GM18511 (cell line): Measurements from ENCODE around the gene SPEM3.
A peak's percentile ranks its signal among the peaks of the same experiment; 100 is the strongest.

Source experiments
- ATAC-seq: cut with Tn5 transposase; IDR thresholded peaks from one replicate; pipeline ENCODE4 v1.9.1; 2021; ENCODE audit warnings: mild to moderate bottlenecking, moderate library complexity; ENCODE audit not compliant: unreplicated experiment

Gene SPEM3

DNA sequence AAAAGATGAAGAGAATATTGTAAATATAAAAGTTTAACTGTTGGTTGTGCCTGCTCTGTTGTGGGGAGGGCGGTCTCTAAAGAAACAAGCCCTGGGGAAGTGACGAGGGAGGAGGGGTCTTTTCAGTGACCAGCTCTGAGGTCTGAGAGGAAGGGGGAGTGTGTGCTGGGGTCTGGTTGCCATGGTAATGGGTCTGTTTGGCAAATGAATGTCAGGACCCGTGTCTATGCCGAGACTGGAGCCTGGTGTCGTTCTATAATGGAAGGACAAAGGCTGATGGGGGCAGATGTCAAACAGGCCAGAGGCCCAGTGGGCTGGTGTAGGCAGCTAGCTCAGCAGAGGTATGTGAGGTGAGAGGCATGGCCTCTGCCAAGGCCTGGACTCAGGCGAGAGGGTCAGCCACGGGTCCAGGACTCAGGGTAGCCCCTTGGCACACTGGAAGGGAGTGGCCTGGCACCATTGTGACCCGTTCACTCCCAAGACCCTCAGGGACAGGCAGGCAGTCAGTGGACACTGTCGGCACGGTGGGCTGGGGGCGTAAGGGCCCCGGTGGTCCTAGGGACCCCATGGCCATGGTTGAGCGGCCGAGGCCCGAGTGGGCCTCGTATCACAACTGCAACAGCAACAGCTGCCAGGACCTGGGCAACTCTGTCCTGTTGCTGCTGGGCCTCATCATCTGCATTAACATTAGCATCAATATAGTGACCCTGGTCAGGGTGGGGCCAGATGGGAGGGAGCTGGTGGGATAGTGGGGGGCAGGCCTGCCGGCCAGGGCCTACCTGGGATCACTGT is 8.6 kb upstream of the SPEM3 start, which contains the start of gene SPEM1:
SPEM1 (plus strand) TSS at position 506 of the 792 bp plus-strand sequence; CDS start at position 567, 61 bp downstream.
- ATAC-seq = no peak

DNA sequence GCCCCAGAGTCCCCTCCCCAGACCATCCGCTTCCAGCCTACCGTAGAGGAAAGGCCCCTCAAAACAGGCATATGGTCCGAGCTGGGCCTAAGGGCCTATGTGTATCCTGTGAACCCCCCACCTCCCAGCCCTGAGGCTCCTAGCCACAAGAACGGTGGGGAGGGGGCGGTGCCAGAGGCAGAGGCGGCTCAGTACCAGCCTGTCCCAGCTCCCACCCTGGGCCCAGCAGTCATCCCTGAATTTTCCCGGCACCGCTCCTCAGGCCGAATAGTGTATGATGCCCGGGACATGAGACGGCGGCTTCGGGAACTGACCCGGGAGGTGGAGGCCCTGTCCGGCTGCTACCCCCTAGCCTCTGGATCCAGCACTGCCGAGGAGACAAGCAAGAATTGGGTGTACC is 7.5 kb upstream of the SPEM3 start:
- no peak for ATAC-seq

DNA sequence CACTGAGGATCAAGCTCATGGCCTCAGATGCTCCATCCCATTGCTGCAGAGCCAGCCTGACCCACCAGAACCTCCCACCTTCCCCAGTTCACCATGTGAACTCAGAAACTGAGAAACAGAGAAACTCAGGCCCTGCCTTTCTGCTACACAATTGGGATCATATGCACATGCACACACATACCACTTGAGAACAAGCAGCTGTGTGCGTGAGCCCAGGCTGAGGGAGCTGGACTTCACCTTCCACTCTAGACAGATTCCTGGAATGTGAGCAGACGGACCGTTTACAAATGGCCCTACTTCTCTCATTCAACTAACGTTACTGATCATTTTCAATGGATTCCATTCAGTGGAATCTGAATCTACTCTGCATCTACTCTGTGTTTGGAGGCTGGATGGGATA is 5.0 kb upstream of the SPEM3 start:
- no peak for ATAC-seq

DNA sequence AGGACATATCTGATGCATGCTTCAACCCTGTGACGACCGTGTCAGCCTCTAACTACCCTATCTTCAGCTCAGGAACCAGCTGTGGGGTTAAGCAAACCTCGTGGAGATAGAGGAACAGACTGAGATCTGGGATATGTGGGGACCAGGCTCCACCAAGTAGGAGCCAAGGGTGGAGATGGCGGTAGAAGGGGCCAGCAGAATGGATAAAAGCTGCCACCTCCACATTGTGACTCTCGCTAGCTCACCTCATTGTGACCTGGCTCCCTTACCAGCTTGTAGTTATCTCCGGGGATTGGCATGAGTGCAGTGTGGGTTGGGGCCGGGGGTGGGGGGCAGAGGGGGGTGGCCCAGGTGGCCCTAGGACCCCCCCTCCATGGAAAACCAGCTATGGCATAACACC is 3.3 kb upstream of the SPEM3 start, which contains the start of gene SPEM2:
SPEM2 (plus strand) TSS at position 301 of the 400 bp plus-strand sequence; CDS start at position 374, 73 bp downstream.
- no peak for ATAC-seq

DNA sequence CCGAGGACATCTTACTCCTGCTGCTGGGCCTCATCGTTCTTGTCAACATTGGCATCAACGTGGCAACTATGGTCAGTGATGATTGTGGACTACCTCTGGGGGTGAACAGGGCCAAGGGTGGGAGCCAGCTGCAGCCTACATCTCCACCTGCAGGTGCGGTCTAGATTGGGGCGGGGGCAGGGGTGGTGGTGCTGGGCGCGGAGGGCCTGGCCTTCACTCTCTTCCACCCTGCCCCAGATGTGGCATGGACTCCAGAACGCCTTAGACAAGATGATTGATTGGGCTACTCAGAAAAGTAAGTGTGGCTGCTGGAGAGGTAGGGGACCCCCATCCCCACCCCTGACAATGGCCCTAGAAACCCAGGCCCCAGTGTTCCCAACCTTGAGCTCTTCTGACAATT is 2.9 kb upstream of the SPEM3 start:
- no peak for ATAC-seq

DNA sequence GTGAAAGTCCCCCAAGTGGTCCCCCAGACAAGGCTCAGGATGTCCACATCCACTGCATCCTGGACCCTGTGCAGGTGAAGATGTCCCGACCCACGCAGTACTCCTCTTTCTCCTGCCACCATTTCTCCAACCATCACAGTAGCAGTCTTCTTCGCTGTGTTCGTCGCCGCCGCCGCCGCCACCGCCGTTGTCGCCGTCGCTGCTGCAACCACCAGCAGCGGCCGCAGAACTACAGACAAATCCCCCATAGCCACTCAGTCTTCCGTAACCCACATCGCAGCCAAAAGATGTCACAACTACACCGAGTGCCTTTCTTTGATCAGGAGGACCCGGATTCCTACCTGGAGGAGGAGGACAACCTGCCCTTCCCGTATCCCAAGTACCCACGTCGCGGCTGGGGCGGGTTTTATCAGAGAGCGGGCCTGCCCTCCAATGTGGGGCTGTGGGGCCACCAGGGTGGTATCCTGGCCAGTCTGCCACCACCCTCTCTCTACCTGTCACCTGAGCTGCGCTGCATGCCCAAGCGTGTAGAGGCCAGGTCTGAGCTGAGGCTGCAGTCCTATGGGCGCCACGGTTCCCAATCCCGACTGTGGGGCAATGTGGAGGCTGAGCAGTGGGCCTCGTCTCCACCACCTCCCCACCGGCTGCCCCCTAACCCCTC is 2.3 kb upstream of the SPEM3 start:
- no peak for ATAC-seq

DNA sequence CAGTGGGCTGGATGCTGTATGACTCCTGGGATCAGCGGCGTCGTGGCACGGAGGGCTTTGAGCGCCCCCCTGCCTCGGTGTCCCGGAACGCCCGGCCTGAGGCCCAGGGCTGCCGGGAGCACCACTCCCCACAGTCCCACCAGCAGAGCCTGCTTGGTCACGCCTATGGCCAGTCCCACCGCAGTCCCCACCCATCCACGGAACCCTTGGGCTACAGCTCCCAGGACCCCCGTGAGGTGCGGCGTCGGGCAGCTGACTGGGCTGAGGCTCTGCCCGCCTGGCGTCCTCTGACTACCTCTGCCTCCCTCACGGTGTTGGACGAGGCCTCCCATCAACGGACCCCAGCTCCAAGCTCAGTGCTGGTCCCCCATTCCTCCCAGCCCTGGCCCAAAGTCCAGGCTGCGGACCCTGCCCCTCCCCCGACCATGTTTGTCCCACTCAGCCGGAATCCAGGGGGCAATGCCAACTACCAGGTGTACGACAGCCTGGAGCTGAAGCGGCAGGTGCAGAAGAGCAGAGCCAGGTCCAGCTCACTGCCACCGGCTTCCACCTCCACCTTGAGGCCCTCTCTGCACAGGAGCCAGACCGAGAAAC is 1.7 kb upstream of the SPEM3 start:
- no peak for ATAC-seq

DNA sequence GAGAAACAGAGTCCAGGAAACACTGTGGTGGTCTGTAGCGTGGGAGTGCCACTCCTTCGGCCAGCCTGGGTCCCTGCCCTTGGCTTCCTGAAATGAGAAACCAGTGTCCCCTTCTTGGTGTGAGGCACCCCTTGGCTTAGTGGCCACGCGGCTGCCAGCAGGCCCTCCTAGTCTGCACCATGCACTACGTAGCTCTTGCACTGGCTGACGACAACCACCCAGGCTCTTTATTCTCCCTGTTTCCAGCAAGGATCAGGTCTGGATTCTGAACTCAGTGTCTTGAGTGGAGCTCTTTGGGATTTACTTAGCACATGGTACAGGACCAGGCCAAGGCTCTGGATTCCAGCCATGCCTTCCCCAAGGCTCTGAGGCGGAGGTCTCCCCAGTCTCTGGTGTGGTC is 1.1 kb upstream of the SPEM3 start:
- ATAC-seq = no peak

DNA sequence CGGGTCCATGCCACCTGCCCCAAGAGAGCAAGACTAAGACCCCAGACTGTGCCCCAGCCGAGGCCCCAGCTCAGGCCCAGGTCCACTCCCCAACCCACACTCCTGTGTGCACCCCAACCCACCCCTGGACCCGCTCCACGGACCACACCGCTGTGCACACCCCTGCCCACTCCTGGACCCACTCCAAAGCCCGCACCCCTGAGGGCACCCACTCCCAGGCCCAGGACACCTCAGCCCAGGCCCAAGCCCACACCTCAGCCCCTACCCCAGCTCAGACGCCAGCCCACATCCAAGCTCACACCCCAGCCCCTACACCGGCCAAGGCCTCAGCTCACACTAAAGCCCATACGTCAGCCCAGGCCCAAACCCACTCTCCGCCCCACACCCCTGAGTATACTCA is 1.1 kb downstream of the SPEM3 start:
- ATAC-seq = no peak

DNA sequence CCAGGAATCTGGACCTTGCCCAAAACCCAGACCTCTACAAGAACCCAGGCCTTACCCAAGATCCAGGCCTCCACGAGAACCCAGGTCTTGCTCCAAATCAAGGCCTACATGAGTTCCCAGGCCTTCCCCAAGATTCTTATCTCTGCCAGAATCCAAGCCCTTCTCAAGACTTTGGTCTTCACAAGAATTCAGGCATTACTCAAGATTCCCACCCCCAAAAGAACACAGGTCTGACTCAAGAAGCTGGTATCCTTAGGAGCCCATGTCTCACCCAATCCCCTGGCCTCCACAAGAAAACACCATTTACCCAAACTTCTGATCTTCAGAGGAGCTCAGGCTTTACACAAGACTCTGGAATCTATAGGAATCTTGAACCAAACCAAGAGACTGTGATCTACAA is 2.6 kb downstream of the SPEM3 start:
- no peak for ATAC-seq

DNA sequence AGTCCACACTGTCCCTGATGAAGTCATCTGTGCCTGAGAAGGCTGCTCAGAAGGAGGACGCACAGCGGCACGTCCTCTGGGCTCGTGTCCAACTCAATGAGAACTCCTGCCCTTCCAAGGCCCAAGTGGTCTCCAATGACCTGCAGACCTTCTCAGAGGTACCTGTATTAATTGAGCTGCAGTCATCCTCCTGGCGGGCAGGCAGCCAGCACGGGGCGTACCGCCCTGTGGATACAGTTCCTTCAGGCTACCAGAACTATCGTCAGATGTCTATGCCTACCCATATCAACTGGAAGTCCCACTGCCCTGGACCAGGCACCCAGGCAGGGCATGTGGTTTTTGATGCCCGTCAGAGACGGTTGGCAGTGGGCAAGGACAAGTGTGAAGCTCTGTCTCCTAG is 3.6 kb downstream of the SPEM3 start:
- ATAC-seq = no peak

DNA sequence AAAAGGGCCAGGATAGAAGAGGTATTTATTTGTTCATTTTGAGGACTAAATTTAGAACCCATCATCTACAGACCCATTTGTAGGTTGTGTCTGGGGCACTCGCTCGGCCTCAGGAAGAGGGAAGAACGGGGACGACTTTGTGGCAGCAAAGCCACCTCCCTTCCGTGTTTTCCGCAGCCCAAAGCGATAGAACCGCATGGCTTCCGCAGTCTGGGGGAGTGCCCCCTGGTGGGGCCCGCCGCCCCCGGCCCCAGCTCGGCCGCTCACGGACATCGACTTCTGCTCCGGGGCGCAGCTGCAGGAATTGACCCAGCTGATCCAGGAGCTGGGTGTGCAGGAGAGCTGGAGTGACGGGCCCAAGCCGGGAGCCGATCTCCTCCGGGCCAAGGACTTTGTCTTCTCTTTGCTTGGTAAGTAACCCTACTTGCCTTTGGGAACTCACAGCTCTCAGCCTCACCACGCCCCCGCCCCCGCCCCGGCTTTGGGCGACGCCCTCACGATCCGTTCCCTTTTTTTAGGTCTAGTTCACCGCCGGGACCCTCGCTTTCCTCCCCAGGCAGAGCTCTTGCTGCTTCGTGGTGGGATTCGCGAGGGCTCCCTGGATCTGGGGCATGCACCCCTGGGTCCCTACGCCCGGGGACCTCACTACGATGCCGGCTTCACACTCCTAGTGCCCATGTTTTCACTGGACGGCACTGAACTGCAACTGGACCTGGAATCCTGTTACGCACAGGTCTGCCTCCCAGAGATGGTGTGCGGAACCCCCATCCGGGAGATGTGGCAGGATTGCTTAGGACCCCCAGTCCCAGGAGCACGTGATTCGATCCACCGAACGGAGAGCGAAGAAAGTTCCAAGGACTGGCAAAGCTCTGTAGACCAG is 7.3 kb downstream of the SPEM3 start:
- peak; percentile 27 for ATAC-seq

DNA sequence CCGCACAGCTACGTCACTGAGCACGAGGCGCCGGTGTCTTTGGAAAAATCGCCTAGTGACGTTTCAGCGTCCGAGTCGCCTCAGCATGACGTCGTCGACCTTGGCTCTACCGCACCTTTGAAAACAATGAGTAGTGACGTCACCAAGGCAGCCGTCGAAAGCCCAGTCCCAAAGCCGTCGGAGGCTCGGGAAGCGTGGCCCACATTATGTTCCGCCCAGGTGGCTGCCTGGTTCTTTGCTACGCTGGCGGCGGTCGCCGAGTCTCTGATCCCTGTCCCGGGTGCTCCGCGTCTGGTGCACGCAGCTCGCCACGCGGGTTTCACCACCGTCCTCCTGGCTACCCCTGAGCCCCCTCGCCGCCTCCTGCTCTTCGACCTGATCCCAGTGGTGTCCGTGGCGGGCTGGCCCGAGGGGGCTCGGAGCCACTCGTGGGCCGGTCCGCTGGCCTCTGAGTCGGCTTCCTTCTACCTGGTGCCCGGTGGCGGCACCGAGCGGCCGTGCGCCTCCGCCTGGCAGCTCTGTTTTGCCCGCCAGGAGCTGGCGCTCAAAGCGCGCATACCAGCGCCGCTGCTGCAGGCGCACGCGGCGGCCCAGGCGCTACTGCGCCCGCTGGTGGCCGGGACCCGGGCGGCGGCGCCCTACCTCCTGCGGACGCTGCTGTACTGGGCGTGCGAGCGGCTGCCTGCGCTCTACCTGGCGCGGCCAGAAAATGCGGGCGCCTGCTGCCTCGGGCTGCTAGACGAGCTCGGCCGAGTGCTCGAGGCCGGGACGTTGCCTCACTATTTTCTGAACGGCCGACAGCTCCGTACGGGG is 8.1 kb downstream of the SPEM3 start:
- ATAC-seq = no peak

DNA sequence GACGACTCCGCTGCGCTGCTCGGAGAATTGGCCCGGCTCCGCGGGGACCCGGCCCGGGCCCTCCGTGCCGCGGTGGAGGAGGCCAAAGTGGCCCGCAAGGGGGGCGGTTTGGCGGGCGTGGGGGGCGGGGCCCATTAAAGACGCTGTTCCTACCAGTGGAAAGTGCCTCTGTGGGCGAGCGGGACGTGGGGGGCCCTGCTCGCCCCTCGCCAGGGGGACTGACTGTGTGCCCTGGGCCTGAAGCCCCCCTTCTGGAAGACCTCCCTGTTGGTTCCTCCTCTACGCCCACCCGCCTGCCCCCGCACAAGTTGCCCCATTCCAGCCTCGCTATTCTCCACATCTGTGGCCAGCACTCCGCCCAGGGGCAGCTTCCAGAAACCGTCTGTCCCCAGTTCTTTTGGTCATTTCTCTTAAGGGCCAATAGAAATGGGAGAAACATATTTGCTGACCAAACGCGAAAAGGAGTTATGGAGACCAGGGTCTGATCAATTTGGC is 8.8 kb downstream of the SPEM3 start:
- no peak for ATAC-seq

DNA sequence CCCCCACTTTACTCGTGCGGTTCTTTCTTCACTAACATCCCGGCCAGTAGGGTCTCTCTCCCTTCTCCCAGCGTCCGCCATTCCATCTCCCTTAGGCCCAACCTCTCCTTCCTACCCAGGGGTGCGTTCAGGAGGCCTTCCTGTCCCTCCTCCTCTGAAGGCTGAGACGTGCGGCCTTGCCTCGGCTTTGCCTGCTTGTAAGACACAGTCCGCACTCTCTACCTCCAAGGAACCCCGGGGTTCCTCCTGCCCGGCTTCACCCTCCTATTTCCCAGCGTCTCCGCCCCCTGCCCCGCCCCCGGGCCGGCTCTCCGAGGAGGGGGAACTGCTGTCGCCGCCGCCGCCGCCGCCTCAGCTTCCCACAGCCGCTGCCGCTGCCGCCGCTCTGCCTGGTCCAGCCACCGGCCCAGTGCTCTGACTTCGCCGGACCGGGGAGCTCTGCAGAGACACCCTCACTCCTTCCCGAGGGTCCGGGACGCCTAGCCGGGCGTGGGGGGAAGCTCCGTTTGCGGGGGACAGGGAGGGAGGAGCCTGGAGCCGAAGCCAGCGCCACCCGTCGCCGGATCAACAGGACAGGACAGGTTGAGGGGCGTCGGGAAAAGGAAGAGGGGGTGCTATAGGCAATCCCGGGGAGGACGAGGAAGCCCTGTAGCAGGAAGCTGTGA is 9.4 kb downstream of the SPEM3 start:
- ATAC-seq = no peak

DNA sequence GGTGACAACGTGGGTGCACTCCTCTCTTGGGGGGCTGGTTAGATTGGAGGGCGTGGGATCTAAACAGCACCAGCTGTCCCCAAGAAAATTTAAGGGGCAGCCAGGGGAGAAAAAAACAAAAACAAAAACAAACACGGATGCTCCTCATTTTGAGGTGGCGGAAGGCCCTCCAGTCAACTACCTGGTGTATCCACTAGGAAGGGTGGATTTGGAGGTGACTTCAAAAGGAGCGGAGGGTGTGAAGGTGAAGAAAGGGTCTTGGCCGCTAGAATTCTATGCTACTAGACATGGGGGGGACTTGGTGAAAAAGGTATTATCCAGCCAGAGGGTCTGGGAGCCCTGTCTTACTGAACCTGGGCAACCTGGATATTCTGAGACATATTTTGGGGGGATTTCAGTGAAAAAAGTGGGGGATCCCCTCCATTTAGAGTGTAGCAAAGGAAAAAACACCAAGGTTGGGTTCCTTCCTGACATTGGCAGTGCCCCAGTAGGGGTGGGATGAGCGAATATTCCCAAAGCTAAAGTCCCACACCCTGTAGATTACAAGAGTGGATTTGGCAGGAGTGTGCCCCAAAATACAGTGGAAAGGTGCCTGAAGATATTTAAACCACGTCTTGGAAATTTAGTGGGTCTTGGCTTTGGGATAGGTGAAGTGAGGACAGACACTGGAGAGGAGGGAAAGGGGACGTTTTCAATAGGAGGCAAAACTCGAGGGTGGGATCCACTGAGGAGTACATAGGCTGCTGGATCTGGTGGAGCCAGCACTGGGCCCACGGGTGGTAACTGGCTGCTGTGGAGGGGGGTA is 10.2 kb downstream of the SPEM3 start:
- no peak for ATAC-seq

DNA sequence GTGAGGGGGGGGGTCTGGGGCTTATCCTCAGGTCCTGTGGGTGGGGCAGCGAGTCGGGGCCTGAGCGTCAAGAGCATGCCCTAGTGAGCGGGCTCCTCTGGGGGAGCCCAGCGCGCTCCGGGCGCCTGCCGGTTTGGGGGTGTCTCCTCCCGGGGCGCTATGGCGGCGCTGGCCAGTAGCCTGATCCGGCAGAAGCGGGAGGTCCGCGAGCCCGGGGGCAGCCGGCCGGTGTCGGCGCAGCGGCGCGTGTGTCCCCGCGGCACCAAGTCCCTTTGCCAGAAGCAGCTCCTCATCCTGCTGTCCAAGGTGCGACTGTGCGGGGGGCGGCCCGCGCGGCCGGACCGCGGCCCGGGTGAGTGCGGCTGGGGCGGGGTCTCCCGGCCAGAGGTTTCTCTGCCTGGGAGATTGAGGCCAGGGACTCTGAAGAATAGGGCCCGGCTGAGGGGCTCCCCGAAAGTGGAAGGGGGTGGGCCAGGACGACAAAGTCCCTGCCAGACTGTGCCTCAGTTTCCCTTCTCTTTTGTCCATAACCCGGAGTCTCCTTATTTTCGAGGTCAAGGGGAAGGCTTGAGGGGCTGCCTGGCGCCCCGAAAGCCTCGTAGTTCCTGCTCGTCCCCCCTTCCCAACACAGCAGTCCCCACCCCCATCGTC is 10.9 kb downstream of the SPEM3 start, which contains the start of gene FGF11:
FGF11 (plus strand) TSS at position 51 of the 651 bp plus-strand sequence; CDS start at position 160, 109 bp downstream.
- ATAC-seq = no peak
